ENCODE results near the gene CREG1. TPM values are rescaled to one million over a fixed set of nuclear protein-coding genes. Genes with fewer than 3 reads are reported as not detected.

Gene CREG1
- total RNA-seq, 1 donor from 2014 or later = 36.0 TPM

DNA sequence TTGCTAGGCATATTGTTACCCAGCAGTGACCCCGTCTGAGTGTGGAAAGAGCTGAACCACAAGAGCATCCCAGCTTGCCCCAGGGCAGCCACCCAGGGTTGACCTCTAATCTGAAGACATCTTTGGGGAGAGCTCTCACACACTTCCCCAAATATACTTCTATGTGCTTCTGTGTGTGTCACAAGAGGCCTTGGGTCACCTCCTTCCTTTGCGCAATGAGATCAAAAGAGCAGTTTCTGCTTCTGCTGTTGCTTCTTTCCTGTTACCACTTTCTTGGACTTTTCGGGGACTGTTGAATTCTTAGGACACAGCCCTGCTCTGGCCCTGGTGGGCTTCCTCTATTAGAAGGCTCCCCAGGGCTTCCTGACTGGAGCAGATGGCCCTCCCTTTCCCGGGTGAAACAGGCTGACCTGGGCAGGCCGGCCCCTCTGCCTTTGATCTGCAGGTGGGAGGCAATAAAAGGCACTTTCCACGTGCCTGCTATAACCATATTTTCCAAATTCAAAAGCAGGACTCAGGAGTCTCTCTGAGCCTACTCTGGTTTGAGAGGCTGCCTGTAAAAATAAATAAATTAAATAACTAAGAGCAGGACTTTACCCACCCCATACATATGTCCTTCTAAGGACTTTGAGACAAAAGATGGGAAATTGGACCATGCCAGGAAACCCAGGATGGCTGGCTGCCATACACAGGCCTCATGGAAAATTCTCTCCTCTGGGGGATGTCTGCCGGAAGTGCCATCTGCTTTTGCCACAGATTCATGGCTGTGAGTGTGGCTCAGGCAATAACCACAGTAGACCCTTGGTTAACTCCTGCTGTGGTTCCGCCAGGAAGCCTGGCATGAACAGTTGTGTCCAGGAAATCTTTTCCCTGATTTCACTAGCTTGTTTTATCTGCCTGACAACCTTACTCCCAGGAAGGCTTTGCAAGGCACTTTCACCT lies 48.2 kb upstream of the CREG1 start:
- Mint-ChIP-seq H3K27me3 (ENCODE audit: low read depth, unreplicated experiment) (peaks cover 8% of the 10 kb centered on the region), H3K4me3 (ENCODE audit: unreplicated experiment) (no peak overlapping the region), H3K36me3 (ENCODE audit: low read depth, unreplicated experiment) (no peaks in the 10 kb centered on the region), H3K9me3 (ENCODE audit: unreplicated experiment) (peaks cover 7% of the 10 kb centered on the region), H3K4me1 (ENCODE audit: low read depth, unreplicated experiment) (peaks cover 8% of the 10 kb centered on the region), H3K27ac (ENCODE audit: unreplicated experiment) (no peak overlapping the region)
- DNase-seq (ENCODE audit: low read depth) (peak; percentile 12), FAIRE-seq (no peak)
- Histone ChIP-seq H3K4me3 (ENCODE audit: insufficient read depth, low read depth, low read length) (no peak overlapping the region), H3K27me3 (ENCODE audit: insufficient read depth, low read length) (no peaks in the 10 kb centered on the region), H3K36me3 (ENCODE audit: insufficient read depth, low read length) (no peaks in the 10 kb centered on the region), H4K20me1 (ENCODE audit: insufficient read depth, low read length) (no peaks in the 10 kb centered on the region), H3K9me3 (ENCODE audit: insufficient read depth, low read depth, low read length) (no peaks in the 10 kb centered on the region), H3K9ac (ENCODE audit: low read length) (no peak overlapping the region), H2AFZ (ENCODE audit: low read depth, low read length) (no peak overlapping the region), H3K27ac (ENCODE audit: low read depth, low read length) (no peak overlapping the region), H3K4me2 (ENCODE audit: low read length) (no peak overlapping the region), H3K79me2 (ENCODE audit: insufficient read depth, low read length) (no peaks in the 10 kb centered on the region), H3K4me1 (ENCODE audit: insufficient read depth, low read length) (no peaks in the 10 kb centered on the region)
- TF ChIP-seq, protein P1, sequence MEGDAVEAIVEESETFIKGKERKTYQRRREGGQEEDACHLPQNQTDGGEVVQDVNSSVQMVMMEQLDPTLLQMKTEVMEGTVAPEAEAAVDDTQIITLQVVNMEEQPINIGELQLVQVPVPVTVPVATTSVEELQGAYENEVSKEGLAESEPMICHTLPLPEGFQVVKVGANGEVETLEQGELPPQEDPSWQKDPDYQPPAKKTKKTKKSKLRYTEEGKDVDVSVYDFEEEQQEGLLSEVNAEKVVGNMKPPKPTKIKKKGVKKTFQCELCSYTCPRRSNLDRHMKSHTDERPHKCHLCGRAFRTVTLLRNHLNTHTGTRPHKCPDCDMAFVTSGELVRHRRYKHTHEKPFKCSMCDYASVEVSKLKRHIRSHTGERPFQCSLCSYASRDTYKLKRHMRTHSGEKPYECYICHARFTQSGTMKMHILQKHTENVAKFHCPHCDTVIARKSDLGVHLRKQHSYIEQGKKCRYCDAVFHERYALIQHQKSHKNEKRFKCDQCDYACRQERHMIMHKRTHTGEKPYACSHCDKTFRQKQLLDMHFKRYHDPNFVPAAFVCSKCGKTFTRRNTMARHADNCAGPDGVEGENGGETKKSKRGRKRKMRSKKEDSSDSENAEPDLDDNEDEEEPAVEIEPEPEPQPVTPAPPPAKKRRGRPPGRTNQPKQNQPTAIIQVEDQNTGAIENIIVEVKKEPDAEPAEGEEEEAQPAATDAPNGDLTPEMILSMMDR (IDR thresholded peaks at IDR 0.05; ENCODE audit: insufficient read depth, low read depth, low read length) = no peak
- no peak for TF ChIP-seq EZH2 (IDR thresholded peaks at IDR 0.05; ENCODE audit: insufficient read depth, low read length)

DNA sequence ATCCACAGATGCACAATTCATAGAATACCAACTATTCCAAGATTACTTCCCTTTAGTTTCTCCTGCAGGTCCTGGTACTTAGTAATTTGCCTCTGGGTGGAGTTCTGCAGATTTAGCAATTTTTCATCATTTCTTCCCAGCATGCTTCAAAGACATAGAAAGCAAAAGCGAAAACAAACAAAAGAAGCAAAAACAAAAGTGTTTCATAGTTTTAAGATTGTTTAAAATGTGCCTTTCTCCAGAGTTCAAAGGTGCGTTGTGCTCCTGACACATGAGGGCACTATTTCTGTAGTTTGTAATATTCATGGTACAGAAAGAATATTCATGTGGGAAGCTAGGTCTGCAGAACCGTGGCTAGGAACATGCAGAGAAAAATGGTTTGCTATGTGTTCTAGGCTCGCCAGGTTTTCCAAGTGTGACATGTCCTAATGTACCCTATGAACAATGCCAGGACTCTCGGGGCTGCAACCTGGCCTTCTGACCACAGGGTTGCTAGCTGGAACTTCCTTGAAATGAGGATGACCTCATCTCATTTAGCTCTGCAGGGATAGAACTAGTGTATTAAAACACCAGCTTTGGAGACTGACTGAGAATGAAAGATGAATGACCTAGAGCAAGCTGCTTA lies 46.5 kb upstream of the CREG1 start:
- H3K27ac Mint-ChIP-seq (ENCODE audit: unreplicated experiment) = no peak overlapping the region

More for the DNA sequence above, 46.5 kb upstream of the CREG1 start:
- H3K27ac ChIP-seq (ENCODE audit: low read depth, low read length) = no peak overlapping the region
- Mint-ChIP-seq H3K4me1 (ENCODE audit: low read depth, unreplicated experiment) (peaks cover 8% of the 10 kb centered on the region), H3K9me3 (ENCODE audit: unreplicated experiment) (peaks cover 7% of the 10 kb centered on the region), H3K27me3 (ENCODE audit: low read depth, unreplicated experiment) (peaks cover 12% of the 10 kb centered on the region), H3K4me3 (ENCODE audit: unreplicated experiment) (no peak overlapping the region), H3K36me3 (ENCODE audit: low read depth, unreplicated experiment) (no peaks in the 10 kb centered on the region)
- H3K27me3 ChIP-seq (ENCODE audit: insufficient read depth, low read length) = no peaks in the 10 kb centered on the region
- peak; percentile 46 for DNase-seq (ENCODE audit: low read depth)
- TF ChIP-seq, protein P1 (IDR thresholded peaks at IDR 0.05; ENCODE audit: insufficient read depth, low read depth, low read length) = peak; percentile 31
- TF ChIP-seq EZH2 (IDR thresholded peaks at IDR 0.05; ENCODE audit: insufficient read depth, low read length) = no peak
- no peak overlapping the region for H3K4me3 ChIP-seq (ENCODE audit: insufficient read depth, low read depth, low read length)
- no peak for FAIRE-seq
- H3K9me3 ChIP-seq (ENCODE audit: insufficient read depth, low read depth, low read length) = no peaks in the 10 kb centered on the region
- H3K4me1 ChIP-seq (ENCODE audit: insufficient read depth, low read length) = no peaks in the 10 kb centered on the region
- H3K36me3 ChIP-seq (ENCODE audit: insufficient read depth, low read length) = no peaks in the 10 kb centered on the region
- no peak overlapping the region for H2AFZ ChIP-seq (ENCODE audit: low read depth, low read length)
- no peaks in the 10 kb centered on the region for H4K20me1 ChIP-seq (ENCODE audit: insufficient read depth, low read length)
- peak overlapping the region; percentile 13 for H3K4me2 ChIP-seq (ENCODE audit: low read length)
- no peaks in the 10 kb centered on the region for H3K79me2 ChIP-seq (ENCODE audit: insufficient read depth, low read length)
- H3K9ac ChIP-seq (ENCODE audit: low read length) = no peak overlapping the region
